Measurements from ENCODE around the gene PPP4R4.
"Not testable (repeated sequence)": the region's sequence is repeated elsewhere in the genome, so short reads cannot be mapped to it uniquely, and the experiment has no call there.

The PPP4R4 gene

GRCh38 chr14:94179244-94179643 lies 5.1 kb downstream of the PPP4R4 start:
- no peak for DNase-seq

- peak in 1 of 58 donors; percentile 57 for DNase-seq
Observed at GRCh38 chr14:94180655-94181271, 6.6 kb downstream of the PPP4R4 start.

- DNase-seq, result no peak
Observed at GRCh38 chr14:94181835-94182234, 7.7 kb downstream of the PPP4R4 start.

DNA sequence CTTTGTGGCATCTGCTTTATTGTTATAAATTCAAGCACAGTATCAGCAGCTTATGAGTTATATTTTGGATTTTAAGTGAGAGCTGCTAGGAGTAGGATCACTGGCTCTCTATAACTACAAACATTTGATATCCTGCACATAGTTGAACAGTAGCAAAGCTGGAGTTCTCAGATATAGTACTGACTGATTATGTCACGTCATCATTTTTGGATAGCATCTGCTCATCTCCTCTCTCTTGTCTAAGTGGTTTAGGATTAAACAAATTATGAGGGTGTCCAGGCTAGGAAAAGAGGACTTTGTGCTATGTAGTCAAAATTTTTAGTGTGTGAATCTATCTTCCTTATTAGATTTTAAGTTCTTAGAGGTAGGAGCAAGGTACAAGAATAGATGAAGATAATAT lies 18.4 kb downstream of the PPP4R4 start:
- no peak for DNase-seq

GRCh38 chr14:94193776-94194175 lies 19.7 kb downstream of the PPP4R4 start:
- no peak for DNase-seq

DNA sequence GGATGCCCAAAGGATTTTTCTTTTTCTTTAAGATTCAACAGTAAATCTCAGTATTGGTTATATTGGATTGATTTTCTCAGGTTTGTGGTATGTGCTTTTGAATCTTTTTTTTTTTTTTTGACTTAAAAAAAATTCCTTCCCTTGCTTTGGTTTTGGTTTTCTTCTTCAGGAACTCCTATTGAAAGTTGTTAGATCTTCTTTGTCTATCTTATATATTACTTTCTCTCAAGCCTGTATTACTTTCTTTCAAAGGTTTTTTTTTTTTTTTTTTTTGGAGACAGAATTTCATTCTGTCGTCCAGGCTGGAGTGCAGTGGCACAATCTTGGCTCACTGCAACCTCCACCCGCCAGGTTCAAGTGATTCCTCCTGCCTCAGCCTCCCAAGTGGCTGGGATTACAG lies 21.9 kb downstream of the PPP4R4 start:
- no peak for DNase-seq

- no peak for DNase-seq
Observed at GRCh38 chr14:94203473-94204210, 29.5 kb downstream of the PPP4R4 start.

GRCh38 chr14:94213021-94213420 lies 38.9 kb downstream of the PPP4R4 start:
- no peak for DNase-seq

- no peak for DNase-seq
Observed at GRCh38 chr14:94213741-94214140, 39.6 kb downstream of the PPP4R4 start.

DNA sequence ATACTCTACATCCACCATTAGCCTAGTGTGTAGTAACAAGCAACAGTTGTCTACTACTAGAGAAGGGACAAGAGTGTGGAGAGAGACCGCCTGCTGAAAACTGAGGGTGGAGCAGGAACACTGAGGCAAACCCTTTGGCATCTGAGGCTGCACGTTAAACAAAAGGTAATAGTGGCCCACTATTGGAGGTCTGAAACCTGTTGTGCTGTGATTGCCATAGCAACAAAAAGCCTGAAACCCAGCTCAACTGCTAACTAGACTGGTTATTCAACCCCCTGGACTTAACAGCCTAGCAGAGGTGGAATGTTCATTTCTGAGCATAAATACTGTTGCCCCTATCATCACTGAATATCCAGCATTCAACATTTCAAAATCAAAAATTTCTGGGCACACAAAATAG lies 43.0 kb downstream of the PPP4R4 start:
- no peak for DNase-seq

DNA sequence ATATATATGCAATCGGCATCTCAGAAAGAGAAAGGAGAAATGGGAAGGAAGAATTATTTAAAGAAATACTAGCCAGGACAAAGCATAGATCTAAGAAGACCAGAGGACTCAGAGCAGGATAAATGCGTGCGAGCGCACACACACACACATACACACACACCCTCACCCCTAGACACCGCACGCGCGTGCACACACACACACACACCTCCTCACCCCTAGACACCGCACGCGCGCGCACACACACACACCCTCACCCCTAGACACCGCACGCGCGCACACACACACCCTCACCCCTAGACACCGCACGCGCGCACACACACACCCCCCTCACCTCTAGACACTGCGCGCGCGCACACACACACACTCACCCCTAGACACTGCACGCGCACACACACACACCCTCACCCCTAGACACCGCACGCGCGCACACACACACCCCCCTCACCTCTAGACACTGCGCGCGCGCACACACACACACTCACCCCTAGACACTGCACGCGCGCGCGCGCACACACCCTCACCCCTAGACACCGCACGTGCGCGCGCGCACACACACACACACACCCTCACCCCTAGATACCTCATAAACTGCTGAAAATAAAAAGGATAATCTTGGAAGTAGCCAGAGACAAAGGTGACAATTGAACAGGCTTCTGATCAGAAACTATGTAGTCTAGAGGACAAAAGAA lies 44.2 kb downstream of the PPP4R4 start:
- DNase-seq, result not testable (repeated sequence)

DNA sequence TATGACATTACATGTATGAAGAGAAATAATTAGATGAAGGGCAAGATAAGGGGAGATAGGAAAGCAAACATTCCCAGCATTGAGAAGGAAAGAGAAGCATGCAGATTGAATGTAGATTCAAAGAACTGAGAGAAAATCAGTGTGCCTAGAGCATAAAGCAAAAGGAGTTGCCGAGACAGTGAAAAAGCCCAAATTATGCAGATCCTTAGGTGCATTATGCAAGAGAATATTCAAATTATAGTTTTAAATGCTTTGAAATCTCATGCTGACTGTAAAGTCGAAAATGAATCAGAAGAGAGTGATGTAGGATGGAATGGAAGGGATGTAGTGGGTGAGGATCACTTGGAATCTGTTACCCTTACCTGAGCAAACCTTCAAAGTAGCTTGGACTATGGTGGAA lies 49.9 kb downstream of the PPP4R4 start:
- no peak for DNase-seq

- no peak for DNase-seq
Observed at GRCh38 chr14:94225460-94226378, 51.6 kb downstream of the PPP4R4 start.

DNA sequence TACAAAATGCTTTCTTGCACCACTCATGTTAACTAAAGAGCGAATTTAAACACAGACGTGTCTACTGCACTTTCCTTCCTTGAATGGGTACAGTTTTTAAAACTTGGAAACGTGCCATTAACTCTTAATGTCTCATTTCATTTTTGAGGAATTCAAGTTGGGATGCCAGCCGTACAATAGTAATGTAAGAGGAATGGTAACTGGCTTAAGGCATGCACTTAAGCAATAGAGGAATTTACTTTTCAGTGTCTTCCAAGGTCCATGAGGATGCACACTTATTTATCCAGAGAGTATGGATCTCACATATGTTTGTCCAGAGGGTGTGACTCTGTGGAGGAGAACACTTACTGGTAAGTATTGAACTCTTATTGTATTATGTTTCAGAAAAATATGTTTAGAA lies 52.9 kb downstream of the PPP4R4 start:
- no peak for DNase-seq

DNA sequence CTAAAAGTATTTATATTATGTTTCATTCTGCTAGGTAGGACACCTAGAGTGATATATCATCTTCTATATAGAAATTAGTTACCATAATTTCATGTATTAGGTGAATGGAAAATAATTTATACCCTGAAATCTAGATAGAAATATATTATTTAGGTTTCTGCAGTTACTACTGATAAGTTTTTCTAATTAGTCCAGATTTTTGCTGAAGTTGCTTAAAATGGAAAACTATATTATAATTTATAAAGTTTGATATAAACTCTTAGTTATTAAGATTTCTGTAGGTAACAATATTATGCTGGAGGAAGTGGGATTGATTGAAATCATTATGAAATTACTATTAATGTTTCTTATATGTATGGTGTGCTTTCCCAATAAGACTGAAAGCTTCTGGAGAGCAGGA lies 62.9 kb downstream of the PPP4R4 start:
- no peak for DNase-seq

DNA sequence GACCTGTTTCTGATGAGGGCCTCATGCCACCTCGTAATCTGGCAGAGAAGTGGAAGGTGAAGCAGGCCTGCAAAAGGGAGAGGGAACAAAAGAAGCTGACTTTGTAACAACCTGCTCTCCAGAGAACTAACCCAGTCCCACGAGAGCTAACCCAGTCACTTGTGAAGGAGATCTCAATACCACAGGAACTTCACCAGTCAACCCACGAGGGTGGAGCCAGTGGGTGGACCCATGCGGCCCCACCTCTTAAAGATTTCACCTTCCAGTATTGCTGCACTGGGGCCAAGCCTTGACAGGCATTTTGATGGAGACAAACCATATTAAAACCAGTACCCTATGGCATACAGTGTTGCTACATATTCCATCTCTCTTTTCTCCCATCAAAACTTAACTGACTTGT lies 63.9 kb downstream of the PPP4R4 start:
- no peak for DNase-seq

DNA sequence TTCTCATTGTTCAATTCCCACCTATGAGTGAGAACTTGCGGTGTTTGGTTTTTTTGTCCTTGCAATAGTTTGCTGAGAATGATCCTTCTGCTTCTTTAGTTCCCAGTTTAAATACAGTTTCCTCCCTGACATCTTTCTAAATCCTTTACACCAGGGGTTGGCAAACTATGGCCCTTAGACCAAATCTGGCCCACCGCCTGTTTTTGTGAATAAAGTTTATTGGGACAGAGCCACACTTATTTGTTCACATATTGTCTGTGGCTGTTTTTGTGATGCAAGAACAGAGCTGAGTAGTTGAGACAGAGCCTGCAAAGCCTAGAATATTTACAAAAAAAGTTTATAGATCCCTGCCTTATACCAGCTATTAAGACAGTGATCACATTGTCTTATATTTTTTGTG lies 65.3 kb downstream of the PPP4R4 start:
- peak in 6 of 58 donors; percentile 3 to 24 (median 8) for DNase-seq

- DNase-seq, result no peak
Observed at GRCh38 chr14:94244182-94244581, 70.1 kb downstream of the PPP4R4 start.

DNA sequence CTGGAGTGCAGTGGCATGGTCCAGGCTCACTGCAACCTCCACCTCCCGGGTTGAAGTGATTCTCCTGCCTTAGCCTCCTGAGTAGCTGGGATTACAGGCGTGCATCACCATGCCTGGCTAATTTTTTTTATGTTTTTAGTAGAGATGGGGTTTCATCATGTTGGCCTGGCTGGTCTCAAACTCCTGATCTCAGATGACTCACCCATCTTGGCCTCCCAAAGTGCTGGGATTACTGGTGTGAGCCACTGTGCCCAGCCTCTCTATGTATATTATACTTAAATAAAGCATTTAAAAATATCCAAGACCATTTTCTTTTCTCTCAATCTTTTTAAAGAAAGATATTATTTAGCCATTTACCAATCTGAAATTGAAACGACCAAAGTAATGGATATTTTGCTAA lies 90.1 kb downstream of the PPP4R4 start:
- DNase-seq, result not testable (repeated sequence)

DNA sequence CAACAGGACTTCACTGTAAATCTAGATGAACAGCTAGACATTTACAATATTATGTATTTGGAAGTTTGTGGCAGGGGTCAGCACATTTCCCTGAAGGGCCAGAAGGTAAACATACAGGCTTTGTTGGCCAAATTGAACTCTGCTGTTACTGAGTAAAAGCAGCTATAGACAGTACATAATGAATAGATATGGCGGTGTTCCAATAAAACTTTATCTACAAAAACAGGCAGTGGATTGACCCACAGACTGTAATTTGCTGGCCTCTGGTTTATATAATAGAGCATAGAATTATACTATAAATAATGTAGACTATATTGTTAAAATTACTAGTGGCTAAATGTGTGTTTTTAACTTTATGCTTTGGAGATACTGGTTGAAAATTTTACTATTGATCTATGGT lies 93.2 kb downstream of the PPP4R4 start:
- DNase-seq, result no peak

GRCh38 chr14:94268582-94268981 lies 94.5 kb downstream of the PPP4R4 start:
- DNase-seq, result not testable (repeated sequence)

All from anterior cingulate cortex (tissue), 58 donors.